ENCODE data around the gene SUMF2. TPM values are rescaled to one million over a fixed set of nuclear protein-coding genes. Genes with fewer than 3 reads are reported as not detected.
"Not testable (repeated sequence)": the region's sequence is repeated elsewhere in the genome, so short reads cannot be mapped to it uniquely, and the experiment has no call there.

SUMF2 gene
- total RNA-seq, 1 donor from 2014 or later, result 104 TPM

- DNase-seq (ENCODE audit: low spot score), result no peak
Measured at GRCh38 chr7:56062382-56062781, 1.7 kb upstream of the SUMF2 start.

DNA sequence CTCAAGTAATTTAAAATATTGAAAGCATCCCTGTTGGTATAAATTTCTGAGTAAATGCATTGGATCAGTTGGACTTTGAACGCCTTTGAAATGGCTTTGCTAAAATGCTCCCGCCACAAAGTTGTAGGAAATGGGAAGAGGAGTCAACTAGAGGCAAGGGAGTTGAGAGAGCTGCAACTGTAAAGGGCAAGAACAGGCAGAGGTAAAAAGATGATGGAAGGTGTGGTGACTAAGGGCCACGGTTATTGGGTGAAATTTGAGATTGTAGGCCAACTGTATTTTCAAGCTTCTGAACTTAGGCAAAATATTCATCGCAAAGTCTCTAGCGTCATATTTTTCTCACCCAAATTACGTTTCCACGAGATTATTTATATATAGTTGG, 595 bp upstream of the SUMF2 start:
- DNase-seq (ENCODE audit: low spot score), result no peak

DNA sequence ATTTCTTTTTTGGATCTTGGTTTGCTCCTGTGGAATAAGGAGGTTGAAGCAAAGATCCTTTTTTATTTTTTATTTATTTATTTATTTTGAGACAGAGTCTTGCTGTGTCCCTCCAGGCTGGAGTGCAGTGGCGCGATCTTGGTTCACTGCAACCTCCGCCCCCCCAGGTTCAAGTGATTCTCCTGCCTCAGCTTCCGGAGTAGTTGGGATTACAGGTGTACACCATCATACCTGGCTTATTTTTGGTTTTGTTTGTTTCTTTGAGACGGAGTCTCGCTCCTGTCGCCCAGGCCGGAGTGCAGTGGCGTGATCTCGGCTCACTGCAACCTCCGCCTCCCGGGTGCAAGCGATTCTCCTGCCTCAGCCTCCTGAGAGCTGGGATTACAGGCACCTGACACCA, 2.3 kb downstream of the SUMF2 start:
- DNase-seq (ENCODE audit: low spot score), result not testable (repeated sequence)

- DNase-seq (ENCODE audit: low spot score), result peak; percentile 86
Measured at GRCh38 chr7:56074371-56074791, 10.3 kb downstream of the SUMF2 start.

DNA sequence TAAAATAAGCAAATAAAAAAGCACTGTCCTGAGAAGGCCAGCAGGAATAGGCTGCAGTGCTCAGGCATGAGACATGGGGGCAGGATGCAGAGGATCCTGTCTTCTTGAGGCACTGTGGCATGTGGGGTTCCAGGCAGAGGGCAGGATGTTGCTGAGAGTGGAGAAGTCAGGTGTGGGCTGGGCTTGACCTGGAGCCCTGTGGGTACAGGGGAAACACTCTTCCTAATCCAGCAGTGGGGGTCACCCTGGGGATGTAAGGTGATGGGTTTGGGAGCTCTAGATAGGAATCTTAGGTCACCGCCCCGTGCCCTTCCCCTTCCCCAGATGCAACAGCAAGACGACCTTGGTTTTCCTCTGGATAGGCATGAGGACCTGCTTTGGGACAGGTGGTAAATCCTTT, 13.6 kb downstream of the SUMF2 start:
- DNase-seq (ENCODE audit: low spot score), result no peak

- DNase-seq (ENCODE audit: low spot score), result no peak
Measured at GRCh38 chr7:56078196-56078595, 14.1 kb downstream of the SUMF2 start.

GRCh38 chr7:56079450-56080185, 15.5 kb downstream of the SUMF2 start:
- DNase-seq (ENCODE audit: low spot score), result no peak

DNA sequence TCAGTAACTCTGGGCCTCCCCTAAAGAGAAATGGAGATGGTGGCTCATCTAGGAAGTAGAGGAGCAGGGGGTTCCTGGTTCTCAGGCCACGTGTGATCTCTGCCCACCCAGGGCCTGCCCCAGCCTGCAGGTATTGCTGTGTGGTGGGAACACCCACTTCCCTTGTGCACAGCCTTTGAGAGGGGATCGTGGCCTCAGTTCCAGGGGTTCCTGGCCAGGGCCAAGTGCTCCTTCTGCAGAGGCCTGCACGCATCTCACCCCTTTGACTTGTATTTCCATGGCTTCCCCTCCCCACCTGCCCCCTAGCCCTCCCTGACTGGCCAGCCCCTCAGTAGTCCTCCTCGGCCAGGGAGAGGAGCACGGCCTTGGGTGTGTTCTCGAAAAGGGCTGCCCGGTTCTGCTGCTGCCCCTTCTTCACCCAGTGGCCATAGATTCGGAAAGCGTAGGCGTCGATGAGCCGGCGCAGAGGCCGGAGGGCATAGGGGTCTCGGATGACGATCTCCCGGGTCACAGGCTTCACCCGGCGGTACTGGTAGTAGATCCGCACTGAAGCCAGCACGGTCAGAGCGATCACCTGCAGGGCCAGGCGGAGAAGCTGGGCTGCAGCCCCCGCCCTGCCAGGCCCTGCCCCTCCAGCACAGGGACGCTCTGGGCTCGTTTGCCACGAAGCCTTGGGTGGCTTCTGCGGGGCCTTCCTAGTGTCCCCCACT, 16.8 kb downstream of the SUMF2 start:
- DNase-seq (ENCODE audit: low spot score), result not testable (repeated sequence)

DNA sequence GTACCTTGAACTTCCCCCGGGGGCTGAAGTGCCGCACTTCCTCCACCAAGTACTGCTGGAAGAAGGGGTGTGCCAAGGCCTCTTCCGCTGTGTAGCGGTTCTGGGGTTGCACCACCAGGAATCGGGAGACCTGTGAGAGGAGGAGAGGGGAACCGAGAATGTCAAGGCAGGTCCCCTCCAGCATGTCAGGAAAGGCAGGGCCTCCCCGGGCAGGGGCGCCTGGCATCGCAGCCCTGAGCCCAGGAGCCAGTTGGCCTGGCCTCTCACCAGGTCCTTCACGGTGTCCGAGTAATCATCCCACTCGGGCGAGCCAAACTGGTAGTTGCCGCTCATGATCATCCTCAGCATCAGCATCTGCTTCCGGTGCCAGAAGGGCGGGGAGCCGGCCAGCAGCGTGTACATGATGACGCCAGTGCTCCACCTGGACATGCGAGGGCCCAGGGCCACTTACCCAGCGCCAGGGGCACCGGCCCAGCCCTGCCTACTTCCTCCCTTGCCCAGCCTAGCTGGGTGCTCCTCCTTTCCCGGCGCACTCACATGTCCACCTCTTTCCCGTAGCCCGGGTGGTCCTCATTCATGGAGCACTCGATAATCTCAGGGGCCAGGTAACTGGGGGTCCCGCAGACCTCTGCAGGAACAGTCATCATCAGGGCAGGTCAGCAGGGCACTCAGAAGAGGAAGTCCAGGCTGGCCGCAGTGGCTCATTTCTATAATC, 17.7 kb downstream of the SUMF2 start:
- no peak for DNase-seq (ENCODE audit: low spot score)

DNA sequence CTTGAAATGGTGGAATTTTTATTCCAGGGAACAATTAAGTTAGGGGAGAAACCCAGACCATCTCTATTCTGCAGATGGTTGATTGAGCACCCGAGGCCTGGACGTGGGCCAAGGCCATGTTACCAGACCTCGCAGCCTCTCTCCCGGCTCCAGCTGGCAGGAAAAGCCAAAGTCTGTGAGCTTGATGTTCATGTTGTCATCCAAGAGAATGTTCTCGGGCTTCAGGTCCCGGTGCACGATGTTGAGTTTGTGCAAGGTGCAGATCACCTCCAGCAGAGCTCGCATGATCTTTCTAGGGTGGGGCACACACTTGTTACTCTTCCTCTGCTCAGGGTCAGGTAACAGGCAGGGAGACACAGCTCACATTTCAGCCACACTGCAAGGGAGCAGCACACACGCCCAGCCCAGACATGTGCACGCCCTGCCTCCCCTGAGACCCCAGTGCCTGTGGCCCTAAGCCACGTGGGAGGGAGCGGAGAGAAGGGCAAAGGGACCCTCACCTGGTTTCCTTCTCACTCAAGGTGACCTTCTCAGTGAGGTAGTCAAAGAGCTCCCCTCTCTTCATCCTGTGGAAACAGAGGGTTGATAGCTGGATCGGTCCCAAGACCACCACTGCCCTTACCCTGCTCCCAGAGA, 19.2 kb downstream of the SUMF2 start:
- no peak for DNase-seq (ENCODE audit: low spot score)

- no peak for DNase-seq (ENCODE audit: low spot score)
Measured at GRCh38 chr7:56086761-56087160, 22.7 kb downstream of the SUMF2 start.

DNA sequence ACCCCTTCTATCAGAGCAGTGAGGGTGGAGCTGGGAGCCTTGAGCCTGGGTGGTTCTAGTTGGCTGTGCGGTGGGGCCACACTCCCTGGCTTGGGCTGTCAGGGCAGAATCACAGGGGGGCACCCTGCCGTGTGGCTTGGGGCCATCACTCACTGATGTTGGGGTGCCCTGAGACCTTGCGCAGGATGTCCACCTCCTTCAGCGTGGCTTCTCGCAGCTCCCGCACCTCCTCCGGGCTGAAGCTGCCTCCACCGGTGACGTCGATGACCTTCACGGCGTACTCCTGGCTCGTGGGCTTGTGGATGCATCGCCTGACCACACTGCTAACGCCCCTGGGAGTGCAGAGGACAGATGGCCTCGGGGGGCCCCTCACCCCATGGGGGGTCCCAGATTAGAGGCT, 23.4 kb downstream of the SUMF2 start:
- no peak for DNase-seq (ENCODE audit: low spot score)

- DNase-seq (ENCODE audit: low spot score), result no peak
Measured at GRCh38 chr7:56091591-56091990, 27.5 kb downstream of the SUMF2 start.

DNA sequence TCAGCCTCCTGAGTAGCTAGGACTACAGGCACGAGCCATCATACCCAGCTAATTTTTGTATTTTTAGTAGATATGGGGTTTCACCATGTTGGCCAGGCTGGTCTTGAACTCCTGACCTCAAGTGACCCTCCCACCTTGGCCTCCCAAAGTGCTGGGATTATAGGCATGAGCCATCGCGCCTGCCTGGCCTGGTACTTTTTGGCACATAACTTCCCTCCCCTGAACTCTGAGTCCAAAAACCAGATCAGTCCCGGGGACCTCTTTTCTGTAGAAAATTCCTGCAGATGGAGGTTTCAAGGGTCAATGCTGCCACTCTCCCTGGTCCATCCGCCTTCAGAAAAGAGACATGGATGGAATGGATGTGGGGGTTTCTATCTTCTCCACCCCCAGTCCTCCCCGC, 28.3 kb downstream of the SUMF2 start:
- not testable (repeated sequence) for DNase-seq (ENCODE audit: low spot score)

DNA sequence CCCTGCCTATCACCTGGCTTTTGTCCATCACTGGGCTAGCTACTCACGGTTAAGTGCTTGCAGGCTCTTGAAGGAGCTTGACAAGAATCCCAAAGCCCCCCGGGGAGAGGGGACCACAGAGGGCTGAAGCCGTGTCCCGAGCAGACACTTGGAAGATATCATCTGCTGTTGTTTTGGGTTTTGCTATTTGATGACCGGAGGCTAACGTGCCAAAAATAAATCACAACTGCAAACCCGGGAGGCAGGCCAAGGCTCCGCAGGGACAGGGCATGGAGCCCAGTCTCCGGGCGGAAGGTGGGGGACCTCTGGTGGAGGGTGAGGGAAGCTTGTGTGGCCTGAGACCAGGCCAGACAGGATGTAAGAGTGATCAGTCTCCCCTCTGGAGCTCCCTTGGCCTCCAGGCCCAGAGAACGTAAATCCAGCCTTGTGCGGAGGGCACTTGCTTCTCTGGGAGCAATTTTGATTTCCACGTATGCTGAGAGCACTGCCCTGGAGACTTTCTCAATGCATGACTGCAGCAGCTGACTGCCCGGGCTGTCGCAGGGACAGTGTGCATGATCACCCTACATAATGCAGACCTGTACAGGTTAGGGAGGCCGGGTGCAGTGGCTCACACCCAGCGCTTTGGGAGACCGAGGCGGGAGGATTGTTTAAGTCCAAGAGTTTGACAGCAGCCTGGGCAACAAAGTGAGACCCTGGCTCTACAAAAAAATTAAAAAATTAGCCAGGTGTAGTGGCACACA, 28.9 kb downstream of the SUMF2 start, which contains the start of gene PHKG1:
Gene PHKG1, minus strand, starts transcription at position 164 of the 743 bp plus-strand sequence. CDS start 4,011 bp downstream, outside the sequence.
- DNase-seq (ENCODE audit: low spot score), result peak; percentile 71

- peak; percentile 21 for DNase-seq (ENCODE audit: low spot score)
Measured at GRCh38 chr7:56097700-56098099, 33.6 kb downstream of the SUMF2 start.

DNA sequence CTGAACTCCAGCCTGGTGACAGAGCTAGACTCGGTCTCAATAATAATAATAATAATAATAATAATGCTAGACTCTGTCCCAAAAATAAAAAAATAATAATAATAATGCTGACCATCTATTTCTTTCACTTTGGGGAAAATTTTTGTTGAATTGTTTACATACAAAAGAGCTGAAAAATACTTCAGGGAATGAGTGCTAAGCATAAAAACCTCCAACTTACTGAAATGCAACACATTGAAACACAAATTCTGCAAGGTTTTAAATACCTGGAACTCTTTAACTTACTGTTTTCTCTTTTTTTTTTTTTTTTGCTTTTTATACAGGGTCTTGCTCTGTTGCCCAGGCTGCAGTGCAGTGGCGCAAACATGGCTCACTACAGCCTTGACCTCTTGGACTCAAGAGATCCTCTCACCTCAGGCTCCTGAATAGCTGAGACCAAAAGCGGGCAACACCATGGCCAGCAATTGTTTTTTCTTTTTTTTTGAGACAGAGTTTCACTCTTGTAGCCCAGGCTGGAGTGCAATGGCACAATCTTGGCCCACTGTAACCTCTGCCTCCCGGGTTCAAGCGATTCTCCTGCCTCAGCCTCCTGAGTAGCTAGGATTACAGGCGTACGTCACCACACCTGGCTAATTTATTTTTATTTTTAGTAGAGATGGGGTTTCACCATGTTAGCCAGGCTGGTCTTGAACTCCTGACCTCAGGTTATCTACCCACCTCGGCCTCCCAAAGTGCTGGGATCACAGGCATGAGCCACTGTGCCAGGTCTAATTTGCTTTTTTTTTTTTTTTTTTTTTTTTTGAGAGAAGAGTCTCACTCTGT, 34.3 kb downstream of the SUMF2 start:
- DNase-seq (ENCODE audit: low spot score), result not testable (repeated sequence)

DNA sequence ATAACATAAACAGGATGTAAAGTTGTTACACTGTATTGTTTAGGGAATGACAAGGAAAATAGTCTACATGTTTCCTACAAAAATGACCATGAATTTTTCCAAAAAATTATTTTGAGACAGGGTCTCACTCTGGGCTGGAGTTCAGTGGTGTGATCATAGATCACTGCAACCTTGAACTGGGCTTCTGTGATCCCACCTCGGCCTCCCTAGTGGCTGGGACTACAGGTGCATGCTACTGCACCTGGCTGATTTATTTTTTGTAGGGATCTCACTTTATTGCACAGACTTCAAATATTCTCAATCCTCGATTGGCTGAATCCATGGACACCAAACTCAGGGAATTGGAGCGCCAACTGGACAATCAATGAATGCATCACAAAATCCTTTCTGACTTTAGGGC, 35.6 kb downstream of the SUMF2 start:
- DNase-seq (ENCODE audit: low spot score), result no peak

DNA sequence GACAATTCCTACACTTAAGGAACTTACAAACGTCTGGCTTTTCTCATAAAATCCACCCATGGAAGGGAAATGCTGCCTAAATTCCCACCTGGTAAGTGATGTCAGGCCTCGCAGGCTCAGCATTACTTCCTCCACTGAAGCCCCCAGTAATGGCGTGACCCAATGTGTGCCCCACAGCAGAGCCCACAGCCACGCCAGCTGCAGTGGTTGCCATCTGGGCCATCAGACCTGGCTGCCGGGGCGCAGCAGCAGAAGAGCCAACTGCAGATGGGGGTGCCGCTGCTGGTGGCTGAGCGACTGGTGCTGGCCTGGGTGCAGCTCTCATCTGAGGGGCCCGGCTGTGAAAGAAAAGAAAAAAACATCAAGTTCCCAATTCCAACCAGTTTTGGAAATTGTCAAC, 40.1 kb downstream of the SUMF2 start:
- DNase-seq (ENCODE audit: low spot score), result not testable (repeated sequence)

DNA sequence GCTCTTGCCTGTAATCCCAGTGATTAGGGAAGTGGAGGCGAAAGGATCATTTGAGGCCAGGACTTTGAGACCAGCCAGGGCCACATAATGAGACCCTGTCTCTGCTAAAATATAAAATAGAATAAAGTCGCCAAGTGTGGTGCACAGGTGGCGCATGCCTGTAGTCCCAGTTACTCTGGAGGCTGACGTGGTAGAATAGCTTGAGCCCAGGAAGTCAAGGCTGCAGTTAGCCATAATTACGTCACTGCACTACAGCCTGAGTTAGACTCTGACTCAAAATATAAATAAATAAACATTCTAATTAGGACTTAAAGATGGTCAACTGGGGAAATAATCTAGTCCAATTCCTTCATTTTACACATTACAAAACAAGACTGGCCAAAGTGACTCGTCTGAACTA, 41.4 kb downstream of the SUMF2 start:
- peak; percentile 18 for DNase-seq (ENCODE audit: low spot score)

Data from umbilical cord (tissue), 2 donors.